Adrenal gland (tissue), 12 donors: Measurements from ENCODE around the gene SPAG6. TPM values are rescaled to one million over a fixed set of nuclear protein-coding genes. Genes with fewer than 3 reads are reported as not detected.

Experiments used
- DNase-seq, 7 donors: peaks; one replicate each; pipeline ENCODE4 v3.0.0-alpha.2; 2019 to 2020
- H3K27ac ChIP-seq, 5 donors: fragments of 200-600 bp; sonication (generic) in 4 of 5; 1 replicate in 3 of 5; 2 replicates in 2 of 5; pipeline versions ENCODE4 v1.5.1 to v1.8.0; 2016 to 2020; ENCODE audit warnings: mild to moderate bottlenecking in 1 of 5
- H3K27me3 ChIP-seq: fragments of 200-600 bp; 2 replicates; pipeline ENCODE4 v1.8.0; 2021
- H3K36me3 ChIP-seq, 2 donors: fragments of 200-600 bp; replicated peaks in 1 of 2; 1 replicate in 1 of 2; 2 replicates in 1 of 2; pipeline versions ENCODE4 v1.5.1 to v1.8.0; 2018 to 2022
- H3K4me1 ChIP-seq, 2 donors: fragments of 200-600 bp; replicated peaks in 1 of 2; 1 replicate in 1 of 2; 2 replicates in 1 of 2; pipeline versions ENCODE4 v1.5.1 to v1.8.0; 2018 to 2021
- H3K4me3 ChIP-seq, 4 donors: fragments of 200-600 bp; sonication (generic) in 3 of 4; one replicate each; pipeline ENCODE4 v1.5.1; 2016 to 2018
- H3K9me3 ChIP-seq, 3 donors: fragments of 200-600 bp; sonication (generic) in 1 of 3; replicated peaks in 1 of 3; 1 replicate in 2 of 3; 2 replicates in 1 of 3; pipeline versions ENCODE4 v1.5.1 to v1.8.0; 2016 to 2021
- POLR2A ChIP-seq, 2 donors: fragments of 450-650 bp; IDR thresholded peaks; one replicate each; pipeline ENCODE4 v1.6.1; 2017; ENCODE audit warnings: antibody characterized with exemption in 2 of 2, mild to moderate bottlenecking in 2 of 2, moderate library complexity in 1 of 2
- WGBS, 4 donors: extraction: QIAGEN DNeasy Blood & Tissue Kit in 2 of 4; methylation state at CpG; one replicate each; pipeline versions ENCODE4 v1.1.5 to v1.1.7; 2013 to 2017; 5-methylcytosine and 5-hydroxymethylcytosine counted together
- intact Hi-C, 2 donors: fragments of 100-400 bp; cut with DNase I; formaldehyde crosslinking; loops; one replicate each; pipeline versions ENCODE4 v1.14.1 to v1.15.0; 2022 to 2023
- polyA plus RNA-seq, 3 donors: library from polyadenylated mRNA; stranded (reverse); fragments of 200-250 nt in 2 of 3; fragments of 350-450 nt in 1 of 3; fragmentation: Illumina TruSeq in 1 of 3; extraction: RNeasy Lipid Tissue Mini Kit (QIAGEN cat#74804) in 1 of 3; gene quantifications; one replicate each; pipeline ENCODE4 v1.2.3, GENCODE V29; 2013 to 2014
- total RNA-seq, 9 donors: library from RNA; depleted of rRNA in 4 of 9; stranded (reverse); fragments of >200 nt in 4 of 9; fragments of 120-200 nt in 1 of 9; fragmentation: NEBNext Ultra II Directional in 1 of 9; extraction: Animal tissue kit (Norgen Biotek cat#: 25700) in 1 of 9; gene quantifications; one replicate each; pipeline versions ENCODE4 v1.1.0 to v1.2.4, GENCODE V29; 2013 to 2023
- TF ChIP-seq, protein P1 (sequence below), 6 experiments: fragments of 450-650 bp in 4 of 6; fragments of 200-600 bp in 2 of 6; sonication (generic) in 1 of 6; IDR thresholded peaks; 1 replicate in 5 of 6; 2 replicates in 1 of 6; pipeline versions ENCODE4 v1.5.1 to v1.8.0; 2016 to 2021; ENCODE audit warnings: antibody characterized with exemption in 6 of 6, mild to moderate bottlenecking in 2 of 6, moderate library complexity in 1 of 6
- donor health status: healthy with polysubstance abuse.
- donor health status: Bipolar disorder and iron deficiency.
- donor health status: DM: yes; HTN: yes; CAD: no.
- donor health status: DM: no; HTN: no; CAD: no.
- donor health status: DM: no; HTN: no; CAD: no.
- donor health status: DM: yes; HTN: yes; CAD: no.

The SPAG6 gene
- total and polyA plus RNA-seq, 12 donors: 0.07 to 0.46 (median 0.11) TPM; not detected in 9

- no peaks in the 10 kb centered on the region for H3K9me3 ChIP-seq
- TF ChIP-seq, protein P1, sequence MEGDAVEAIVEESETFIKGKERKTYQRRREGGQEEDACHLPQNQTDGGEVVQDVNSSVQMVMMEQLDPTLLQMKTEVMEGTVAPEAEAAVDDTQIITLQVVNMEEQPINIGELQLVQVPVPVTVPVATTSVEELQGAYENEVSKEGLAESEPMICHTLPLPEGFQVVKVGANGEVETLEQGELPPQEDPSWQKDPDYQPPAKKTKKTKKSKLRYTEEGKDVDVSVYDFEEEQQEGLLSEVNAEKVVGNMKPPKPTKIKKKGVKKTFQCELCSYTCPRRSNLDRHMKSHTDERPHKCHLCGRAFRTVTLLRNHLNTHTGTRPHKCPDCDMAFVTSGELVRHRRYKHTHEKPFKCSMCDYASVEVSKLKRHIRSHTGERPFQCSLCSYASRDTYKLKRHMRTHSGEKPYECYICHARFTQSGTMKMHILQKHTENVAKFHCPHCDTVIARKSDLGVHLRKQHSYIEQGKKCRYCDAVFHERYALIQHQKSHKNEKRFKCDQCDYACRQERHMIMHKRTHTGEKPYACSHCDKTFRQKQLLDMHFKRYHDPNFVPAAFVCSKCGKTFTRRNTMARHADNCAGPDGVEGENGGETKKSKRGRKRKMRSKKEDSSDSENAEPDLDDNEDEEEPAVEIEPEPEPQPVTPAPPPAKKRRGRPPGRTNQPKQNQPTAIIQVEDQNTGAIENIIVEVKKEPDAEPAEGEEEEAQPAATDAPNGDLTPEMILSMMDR (IDR thresholded peaks at IDR 0.05): no peak
- TF ChIP-seq POLR2A (IDR thresholded peaks at IDR 0.05): no peak
- H3K27me3 ChIP-seq: peaks cover 18% of the 10 kb centered on the region
- 90 to 96% (median 95%) methylated on average over 7 of the region's 7 CpGs for WGBS, 4 donors
- peaks cover 0 to 19% of the 10 kb centered on the region in 2 donors for H3K36me3 ChIP-seq
- H3K4me3 ChIP-seq: no peak overlapping the region
- H3K27ac ChIP-seq: no peak overlapping the region
- intact Hi-C loops: no loop called here
- DNase-seq: no peak
- H3K4me1 ChIP-seq: peaks cover 19 to 25% of the 10 kb centered on the region in 2 donors
Observed at GRCh38 chr10:22332116-22332692, 13.1 kb upstream of the SPAG6 start.

GRCh38 chr10:22333167-22333974 lies 11.9 kb upstream of the SPAG6 start:
- WGBS, 4 donors: 57 to 72% (median 65%) methylated on average over 25 of the region's 25 CpGs
- no peak for TF ChIP-seq POLR2A (IDR thresholded peaks at IDR 0.05)
- TF ChIP-seq, protein P1 (IDR thresholded peaks at IDR 0.05): no peak
- no peak for DNase-seq
- Histone ChIP-seq H3K9me3 (no peaks in the 10 kb centered on the region), H3K27ac (no peak overlapping the region), H3K4me3 (no peak overlapping the region), H3K36me3 (peaks cover 0 to 19% of the 10 kb centered on the region in 2 donors), H3K27me3 (peaks cover 30% of the 10 kb centered on the region), H3K4me1 (peaks cover 19 to 25% of the 10 kb centered on the region in 2 donors)
- intact Hi-C loops: no loop called here

DNA sequence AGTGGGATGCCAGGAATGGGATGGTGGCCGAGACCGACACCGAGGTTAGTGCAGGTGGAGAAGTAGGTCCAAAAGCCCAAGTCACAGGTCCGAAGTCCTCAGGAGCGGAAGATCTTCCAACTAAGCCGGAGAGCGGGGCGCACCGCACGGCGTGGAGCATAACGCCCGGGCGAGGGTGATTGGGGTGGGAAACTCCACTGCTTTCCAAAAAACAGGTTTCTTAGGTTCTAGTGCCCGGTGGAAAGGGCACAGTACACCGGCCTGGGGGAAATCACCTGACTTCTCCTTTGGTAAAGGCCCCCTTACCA lies 11.4 kb upstream of the SPAG6 start:
- TF ChIP-seq, protein P1 (IDR thresholded peaks at IDR 0.05): no peak
- no peak for TF ChIP-seq POLR2A (IDR thresholded peaks at IDR 0.05)

GRCh38 chr10:22334414-22335172 lies 10.7 kb upstream of the SPAG6 start:
- H3K4me3 ChIP-seq: peak overlapping the region in 2 of 4 donors; percentile 40 to 42
- DNase-seq: peak in 4 of 7 donors; percentile 14 to 31 (median 22)
- H3K36me3 ChIP-seq: peaks cover 0 to 7% of the 10 kb centered on the region in 2 donors
- no peak overlapping the region for H3K27ac ChIP-seq
- no peaks in the 10 kb centered on the region for H3K9me3 ChIP-seq
- peaks cover 41% of the 10 kb centered on the region for H3K27me3 ChIP-seq
- peaks cover 19 to 26% of the 10 kb centered on the region in 2 donors for H3K4me1 ChIP-seq
- WGBS, 4 donors: 10 to 13% (median 11%) methylated on average over 32 to 73 of the region's 73 CpGs
- TF ChIP-seq, protein P1 (IDR thresholded peaks at IDR 0.05): peak in 1 of 6 experiments; percentile 2
- TF ChIP-seq POLR2A (IDR thresholded peaks at IDR 0.05): no peak
- intact Hi-C loops: no loop called here

More for the DNA sequence above, 11.4 kb upstream of the SPAG6 start:
- intact Hi-C loops: no loop called here
- peaks cover 36% of the 10 kb centered on the region for H3K27me3 ChIP-seq
- DNase-seq: no peak
- 55 to 59% (median 56%) methylated on average over 11 to 16 of the region's 16 CpGs for WGBS, 4 donors
- peaks cover 0 to 13% of the 10 kb centered on the region in 2 donors for H3K36me3 ChIP-seq
- H3K4me3 ChIP-seq: no peak overlapping the region
- no peak overlapping the region for H3K27ac ChIP-seq
- no peaks in the 10 kb centered on the region for H3K9me3 ChIP-seq
- peaks cover 19 to 25% of the 10 kb centered on the region in 2 donors for H3K4me1 ChIP-seq
